Glomerular endothelial cell (primary cell): ENCODE data around the gene ZNF791. TPM values are rescaled to one million over a fixed set of nuclear protein-coding genes. Genes with fewer than 3 reads are reported as not detected.
"Not testable (repeated sequence)": the region's sequence is repeated elsewhere in the genome, so short reads cannot be mapped to it uniquely, and the experiment has no call there.

Experiments used
- DNase-seq: peaks from one replicate; pipeline ENCODE4 v3.0.0-alpha.2; 2011; ENCODE audit warnings: low read depth, low spot score; ENCODE audit errors: extremely low read depth
- total RNA-seq: library from RNA; depleted of rRNA; stranded (reverse); fragments of >200 nt; gene quantifications from 2 replicates; pipeline ENCODE4 v1.2.3, GENCODE V29; 2015

Gene ZNF791
- 13.0 and 13.5 TPM in 2 replicates for total RNA-seq

DNA sequence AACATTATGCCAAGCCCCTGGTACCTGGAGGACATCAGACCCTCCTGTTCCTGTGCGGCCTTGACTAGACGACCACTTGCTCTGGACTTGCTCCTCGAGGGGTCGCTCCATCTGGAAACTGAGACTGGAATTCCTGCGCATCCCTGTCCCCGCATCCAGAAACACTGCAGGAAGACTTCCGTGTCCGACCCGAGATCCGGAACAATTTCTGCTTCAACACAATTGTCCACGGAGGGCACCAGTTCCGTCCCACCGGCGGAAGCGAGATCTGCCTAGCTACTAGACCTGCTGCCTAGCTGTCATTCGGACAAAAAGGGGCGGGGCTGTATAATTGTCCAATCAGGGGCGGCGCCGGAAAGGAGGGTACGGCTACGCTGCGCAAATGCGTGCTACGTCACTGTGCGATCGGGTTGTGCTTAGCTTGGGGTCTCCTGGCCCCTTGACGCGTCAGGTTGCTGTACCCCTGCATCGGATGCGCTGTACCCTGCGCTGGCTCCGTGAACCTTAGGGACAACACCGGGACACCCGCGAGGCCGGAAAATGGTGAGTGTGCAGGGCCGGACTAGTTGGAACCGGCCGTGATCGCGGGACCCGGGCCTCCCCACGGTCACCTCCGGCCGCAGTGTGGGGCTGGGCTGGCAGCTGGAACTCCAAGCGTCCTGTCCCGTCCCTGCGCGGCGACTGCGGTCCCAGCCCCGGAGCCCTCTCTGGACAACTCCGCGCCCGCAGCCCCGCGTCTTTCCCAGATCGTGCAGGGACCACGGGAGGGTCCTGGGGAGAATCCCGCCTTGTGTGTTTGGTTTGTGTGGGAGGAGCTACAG lies at the start of gene ZNF791, which contains the start of gene ZNF490:
ZNF791 (plus strand) TSS at position 381 of the 821 bp plus-strand sequence; CDS start at position 541, 160 bp downstream.
ZNF490 (minus strand) TSS at position 274 of the 821 bp plus-strand sequence; CDS start at position 141, 133 bp downstream.
- DNase-seq: peak; percentile 82

DNA sequence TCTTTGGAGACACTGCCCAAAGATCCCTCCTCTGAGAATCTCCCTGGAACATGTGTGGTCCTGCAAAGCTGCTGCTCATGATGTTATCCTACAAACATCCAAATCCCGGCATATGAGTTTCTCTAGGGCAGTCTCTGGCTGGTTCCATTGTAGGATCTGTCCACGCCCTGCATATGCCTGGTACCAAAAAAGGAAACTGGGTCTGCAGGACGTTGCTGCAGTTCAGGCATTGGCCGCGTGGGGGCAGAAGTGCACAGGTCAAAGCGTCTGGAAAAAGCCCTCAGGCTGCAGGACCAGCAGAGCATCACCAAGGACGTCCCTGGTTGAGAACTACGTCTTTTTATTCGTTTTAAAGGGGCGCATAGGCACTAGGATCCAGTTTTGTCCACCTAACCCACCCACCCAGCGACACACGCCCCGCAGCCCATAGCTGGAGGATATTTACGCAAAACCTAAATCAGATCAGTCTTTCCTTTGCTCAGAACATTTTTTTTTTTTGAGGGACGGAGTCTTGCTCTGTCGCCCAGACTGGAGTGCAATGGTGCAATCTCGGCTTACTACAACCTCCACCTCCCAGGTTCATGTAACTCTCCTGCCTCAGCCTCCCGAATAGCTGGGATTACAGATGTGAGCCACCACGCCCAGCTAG lies 46.6 kb upstream of the ZNF791 start:
- peak; percentile 42 for DNase-seq

DNA sequence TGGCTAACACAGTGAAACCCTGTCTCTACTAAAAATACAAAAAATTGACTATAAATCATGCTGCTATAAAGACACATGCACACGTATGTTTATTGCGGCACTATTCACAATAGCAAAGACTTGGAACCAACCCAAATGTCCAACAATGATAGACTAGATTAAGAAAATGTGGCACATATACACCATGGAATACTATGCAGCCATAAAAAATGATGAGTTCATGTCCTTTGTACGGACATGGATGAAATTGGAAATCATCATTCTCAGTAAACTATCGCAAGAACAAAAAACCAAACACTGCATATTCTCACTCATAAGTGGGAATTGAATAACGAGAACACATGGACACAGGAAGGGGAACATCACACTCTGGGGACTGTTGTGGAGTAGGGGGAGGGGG lies 44.3 kb upstream of the ZNF791 start:
- DNase-seq: not testable (repeated sequence)

DNA sequence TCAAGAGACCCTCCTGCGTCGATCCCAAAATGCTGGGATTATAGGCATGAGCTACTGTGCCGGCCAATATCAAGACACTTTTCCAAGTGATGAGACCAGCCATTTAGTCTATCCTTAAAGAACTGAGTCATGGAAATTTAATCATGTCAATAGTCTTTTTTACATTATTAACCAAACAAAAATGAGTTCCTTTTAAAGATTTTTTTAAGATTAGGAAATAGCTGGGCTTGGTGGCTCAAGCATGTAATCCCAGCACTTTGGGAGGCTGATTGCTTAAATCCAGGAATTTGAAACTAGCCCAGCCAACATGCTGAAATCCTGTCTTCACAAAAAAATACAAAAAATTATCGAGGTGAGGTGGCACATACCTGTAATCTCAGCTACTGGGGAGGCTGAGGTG lies 42.8 kb upstream of the ZNF791 start:
- DNase-seq: no peak

DNA sequence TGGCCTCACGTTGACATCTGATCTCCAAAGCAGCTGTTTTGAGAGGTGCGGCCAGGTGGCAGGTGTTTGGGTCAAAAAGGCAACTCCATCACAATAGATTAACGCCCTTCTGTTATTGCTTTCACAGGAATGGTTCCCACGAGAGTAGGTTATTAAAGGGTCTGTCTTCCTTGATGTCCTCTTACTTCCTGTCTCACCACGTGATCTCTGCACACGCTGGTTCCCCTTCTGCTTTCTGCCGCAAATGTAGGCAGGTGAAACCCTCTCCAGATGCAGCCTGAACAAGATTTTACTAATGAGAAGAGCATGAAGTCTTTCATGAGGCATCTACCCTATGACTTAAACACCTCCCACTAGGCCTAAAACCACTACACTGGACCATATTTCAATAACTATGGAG lies 36.7 kb upstream of the ZNF791 start:
- DNase-seq: no peak

DNA sequence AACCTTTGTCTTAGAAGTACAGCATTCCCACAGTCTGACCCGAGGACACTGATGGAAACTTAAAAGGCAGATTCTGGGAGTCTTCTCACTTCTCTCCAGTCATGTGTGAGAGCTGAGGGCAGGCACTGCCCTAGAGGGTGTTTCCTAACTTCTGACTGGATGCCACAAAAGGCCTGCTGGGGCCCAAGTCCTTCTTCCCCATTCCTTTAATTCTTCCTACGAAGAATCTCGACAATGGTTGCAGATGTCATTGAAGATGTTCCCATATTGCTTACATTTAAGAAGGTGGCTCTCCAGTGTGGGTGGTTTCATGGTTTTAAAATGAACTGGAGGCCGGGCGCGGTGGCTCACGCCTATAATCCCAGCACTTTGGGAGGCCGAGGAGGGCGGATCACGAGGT lies 32.1 kb upstream of the ZNF791 start:
- DNase-seq: no peak

DNA sequence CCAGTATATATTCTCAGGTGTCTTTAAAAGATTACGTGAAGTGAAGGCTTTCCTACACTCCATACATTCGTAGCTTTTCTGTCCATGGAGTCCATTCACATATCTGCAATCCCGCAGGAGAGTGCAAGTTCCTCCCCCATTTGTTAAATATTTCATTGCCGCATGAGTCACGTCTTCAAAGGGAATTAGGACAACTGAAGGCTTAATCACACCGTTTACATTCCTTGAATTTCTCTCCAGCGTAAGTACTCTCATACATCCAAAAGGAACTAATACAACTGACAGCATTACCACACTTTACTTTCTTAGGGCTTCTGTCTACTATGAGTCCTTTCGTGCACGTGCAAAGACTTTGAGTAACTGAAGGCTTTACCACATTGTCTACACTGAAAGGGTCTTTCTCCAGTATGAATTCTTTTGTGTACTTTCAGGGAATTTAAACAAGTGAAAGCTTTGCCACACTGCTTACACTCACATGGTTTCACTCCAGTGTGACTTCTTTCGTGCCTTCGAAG lies 30.5 kb upstream of the ZNF791 start:
- DNase-seq: no peak

DNA sequence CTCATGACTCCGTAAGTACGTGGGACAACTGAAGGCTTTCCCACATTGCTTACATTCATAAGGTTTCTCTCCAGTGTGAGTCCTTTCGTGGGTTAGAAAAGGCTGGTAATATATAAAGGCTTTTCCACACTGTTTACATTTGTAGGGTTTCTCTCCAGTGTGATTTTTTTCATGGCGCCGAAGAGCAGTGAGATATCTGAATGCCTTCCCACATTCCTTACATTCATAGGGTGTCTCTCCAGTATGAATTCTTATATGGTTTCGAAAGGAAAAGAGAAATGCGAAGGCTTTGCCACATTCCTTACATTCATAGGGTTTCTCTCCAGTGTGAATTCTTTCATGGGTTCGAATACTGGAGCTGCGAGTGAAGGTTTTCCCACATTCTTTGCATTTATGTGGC lies 29.6 kb upstream of the ZNF791 start:
- DNase-seq: no peak

DNA sequence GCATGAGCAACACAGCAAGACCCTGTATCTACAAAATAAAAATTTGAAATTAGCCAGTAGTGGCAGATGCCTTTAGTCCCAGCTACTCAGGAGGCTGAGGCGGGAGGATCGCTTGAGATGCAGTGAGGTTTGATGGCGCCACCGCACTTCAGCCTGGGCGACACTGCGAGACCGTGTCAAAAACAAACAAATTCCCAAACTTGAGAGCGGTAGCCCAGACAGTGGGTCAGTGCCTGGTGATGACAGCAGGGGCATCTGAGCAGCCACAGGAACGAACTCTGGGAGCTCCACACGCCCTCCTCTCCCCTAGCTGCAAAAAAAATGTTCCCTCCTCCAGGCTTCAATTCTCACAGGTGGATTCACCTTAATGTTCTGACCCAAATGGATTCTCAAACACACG lies 14.2 kb upstream of the ZNF791 start:
- no peak for DNase-seq

DNA sequence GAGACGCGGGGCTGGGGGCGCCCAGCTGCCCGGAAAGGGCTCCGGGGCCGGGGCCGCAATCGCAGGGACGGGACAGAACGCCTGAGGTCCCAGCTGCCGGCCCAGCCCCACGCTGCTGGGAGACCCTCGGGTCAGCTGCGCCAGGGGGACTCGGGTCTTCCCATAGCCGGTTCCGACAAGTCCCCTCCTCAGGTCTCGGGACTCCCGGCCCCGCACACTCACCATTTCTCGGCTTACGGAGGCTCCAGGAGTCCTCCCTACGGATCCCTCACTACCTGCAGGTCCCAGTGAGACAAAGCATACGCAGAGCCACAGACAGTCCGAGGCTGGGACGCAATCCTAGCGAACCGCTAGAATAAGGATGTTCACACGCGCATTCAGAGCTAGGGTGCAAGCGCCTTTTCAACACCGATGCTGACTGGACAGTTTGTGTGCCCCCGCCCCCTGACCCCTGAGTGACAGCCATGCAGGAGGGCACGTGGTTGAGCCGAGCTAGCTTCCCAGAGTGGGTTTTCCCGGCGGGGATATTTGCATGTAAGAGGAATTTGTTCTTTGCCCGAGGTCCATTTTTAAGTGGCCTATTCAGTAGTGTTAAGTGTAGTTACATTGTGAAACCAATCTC lies 13.7 kb upstream of the ZNF791 start:
- no peak for DNase-seq

DNA sequence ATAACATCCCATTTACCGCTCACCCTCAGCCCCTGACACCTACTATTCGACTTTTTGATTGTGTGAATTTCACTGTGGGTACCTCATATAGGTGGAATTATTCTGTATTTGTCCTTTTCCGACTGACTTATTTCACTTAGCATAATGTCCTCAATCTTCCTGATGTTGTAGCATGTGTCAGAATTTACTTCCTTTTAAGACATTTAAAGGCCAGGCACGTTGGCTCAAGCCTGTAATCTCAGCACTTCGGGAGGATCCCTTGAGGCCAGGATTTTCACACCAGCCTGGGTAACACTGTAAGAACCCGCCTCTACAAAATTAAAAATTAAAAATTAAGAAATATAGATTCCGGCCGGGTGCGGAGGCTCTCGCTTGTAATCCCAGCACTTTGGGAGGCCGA lies 13.1 kb upstream of the ZNF791 start:
- no peak for DNase-seq

DNA sequence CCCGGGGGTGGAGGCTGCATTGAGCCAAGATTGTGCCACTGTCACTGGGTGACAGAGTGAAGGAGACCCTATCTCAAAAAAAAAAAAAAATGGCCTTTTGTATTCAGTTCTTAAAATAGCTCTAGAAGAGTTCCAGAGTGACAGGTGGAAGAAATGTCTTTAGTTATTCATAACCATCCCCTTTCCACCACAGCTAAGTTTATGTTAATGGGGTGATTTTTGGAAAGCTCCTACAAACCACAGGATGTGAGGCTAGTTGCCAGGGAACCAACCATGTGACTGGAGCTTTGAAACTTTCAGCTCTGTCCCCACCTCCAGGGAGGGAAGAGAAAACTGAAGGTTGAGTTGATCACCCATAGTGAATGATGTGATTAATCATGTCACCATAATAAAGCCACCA lies 7.0 kb upstream of the ZNF791 start:
- DNase-seq: no peak

DNA sequence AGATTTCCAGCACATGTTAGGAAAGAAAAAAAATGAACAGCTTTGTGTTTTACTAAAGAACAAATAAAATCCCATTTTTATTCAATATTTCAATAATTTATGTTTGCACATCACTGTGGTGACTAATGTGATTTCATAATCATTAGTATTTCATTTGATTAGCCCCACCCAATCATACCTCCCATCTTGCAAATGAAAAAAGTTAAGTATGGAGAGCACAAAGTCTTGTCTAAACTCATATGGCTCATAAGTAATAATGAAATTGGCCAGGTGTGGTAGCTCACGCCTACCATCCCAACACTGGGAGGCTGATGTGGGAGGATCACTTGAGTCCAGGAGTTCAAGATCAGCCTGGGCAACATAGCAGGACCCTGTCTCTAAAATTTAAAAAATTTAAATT lies 3.9 kb upstream of the ZNF791 start:
- no peak for DNase-seq

DNA sequence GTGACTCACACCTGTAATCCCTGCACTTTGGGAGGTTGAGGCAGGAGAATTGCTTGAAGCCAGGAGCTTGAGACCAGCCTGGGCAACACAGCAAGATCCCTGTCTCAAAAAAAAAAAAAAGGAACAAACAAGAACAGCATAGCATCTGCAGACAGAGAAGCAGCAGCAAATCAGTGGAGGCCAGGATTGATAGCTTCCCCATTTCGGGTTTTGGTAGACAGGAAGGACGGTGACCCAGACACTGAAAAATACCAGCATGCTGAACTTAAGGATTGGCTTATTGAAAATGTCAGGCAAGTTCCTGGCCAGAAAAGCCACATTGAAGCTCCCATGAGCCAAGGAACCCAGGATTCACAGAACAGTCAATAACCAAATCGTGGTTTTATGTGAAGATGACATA lies 3.1 kb upstream of the ZNF791 start:
- no peak for DNase-seq

DNA sequence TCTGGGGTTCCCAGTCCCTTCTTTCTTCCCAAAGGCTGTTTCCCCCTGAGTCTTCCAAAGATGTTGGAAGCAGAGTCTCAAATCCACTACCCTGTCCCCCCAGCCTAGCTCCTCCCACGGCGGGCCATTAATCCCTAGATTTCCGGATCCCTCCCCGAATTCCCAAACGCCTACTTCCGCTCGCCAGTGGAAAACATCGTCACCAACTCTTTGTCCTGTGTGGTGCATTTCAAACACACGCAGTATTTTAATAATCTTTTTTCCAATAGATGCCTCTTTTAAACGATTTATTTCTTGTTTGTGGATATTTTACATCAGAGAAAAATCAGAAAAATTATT lies 610 bp downstream of the ZNF791 start:
- peak; percentile 47 for DNase-seq

DNA sequence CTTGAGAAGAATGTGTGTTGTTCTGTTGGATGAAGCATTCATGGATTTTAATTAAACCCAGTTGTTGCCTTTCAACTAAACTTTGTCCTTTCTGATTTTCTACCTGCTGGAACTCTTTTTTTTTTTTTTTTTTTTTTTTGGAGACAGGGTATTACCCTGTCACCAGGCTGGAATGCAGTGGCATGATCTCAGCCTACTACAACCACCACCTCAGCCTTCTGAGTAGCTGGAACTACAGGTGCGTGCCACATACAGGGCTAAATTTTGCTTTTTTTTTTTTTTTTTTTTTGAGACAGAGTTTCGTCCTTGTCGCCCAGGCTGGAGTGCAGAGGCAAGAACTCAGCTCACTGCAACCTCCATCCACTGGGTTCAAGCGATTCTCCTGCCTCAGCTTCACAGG lies 6.9 kb downstream of the ZNF791 start:
- DNase-seq: no peak

DNA sequence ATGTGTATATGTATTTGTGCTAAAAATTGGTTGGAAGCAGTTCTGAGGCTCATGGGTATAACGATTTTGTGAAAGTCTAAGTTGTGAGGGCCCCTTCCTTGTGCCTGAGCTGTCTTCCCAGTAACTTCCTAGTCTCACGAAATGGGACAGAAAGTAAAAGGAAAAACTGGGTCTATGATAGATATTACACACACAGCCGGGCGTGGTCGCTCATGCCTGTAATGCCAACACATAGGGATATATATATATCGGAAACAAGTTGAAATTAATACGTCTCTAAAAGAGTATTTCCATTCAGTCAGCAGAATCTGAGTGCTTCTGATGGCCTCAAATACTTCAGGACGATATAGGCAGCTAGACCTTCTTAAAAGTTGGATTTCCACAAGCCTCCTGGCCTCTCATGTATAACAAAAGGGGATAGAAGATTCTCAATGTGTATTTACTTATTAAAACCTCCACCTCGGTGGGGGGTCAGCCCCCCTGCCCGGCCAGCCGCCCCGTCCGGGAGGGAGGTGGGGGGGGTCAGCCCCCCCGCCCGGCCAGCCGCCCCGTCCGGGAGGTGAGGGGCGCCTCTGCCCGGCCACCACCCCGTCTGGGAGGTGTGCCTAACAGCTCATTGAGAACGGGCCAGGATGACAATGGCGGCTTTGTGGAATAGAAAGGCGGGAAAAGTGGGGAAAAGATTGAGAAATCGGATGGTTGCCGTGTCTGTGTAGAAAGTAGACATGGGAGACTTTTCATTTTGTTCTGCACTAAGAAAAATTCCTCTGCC lies 10.7 kb downstream of the ZNF791 start:
- DNase-seq: not testable (repeated sequence)

DNA sequence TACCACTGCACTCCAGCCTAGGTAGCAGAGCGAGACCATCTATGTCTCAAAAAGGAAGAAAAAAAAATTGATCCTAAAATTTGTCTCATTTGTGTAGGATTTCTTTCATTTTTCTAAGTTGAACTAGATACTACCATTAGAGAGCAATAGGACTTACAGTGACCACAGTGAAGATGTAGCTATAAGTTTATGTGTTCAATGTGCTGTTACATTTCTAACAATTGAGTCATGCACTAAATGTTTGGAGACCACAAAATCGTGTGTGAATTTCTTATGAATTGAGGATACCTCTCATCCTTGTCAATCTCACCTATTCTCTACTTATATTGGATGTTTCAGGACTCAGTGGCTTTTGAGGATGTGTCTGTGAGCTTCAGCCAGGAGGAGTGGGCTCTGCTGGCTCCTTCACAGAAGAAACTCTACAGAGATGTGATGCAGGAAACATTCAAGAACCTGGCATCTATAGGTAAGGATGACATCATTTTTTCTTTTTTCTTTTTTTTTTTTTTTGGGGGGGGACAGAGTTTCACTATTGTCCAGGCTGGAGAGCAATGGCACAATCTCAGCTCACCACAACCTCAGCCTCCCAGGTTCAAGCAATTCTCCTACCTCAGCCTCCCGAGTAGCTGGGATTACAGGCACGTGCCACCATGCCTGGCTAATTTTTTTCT lies 12.8 kb downstream of the ZNF791 start:
- DNase-seq: no peak

DNA sequence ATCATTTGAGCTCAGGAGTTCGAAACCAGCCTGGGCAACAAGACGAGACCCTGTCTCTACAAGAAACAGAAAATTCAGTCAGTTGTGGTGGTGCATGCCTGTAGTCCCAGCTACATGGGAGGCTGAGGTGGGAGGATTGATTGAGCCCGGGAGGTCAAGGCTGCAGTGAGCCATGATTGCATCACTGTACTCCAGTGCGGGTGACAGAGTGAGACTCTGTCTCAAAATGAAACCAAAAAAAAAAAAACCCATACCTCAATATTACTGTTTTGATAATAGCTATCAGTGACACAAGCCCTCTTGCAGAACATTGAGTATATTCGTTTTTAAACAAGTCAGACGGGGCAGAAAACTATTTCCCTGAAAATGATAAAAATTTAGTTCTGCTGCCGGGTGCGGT lies 16.2 kb downstream of the ZNF791 start:
- DNase-seq: no peak
